ENCODE results near the gene PADI4.

PADI4 gene

DNA sequence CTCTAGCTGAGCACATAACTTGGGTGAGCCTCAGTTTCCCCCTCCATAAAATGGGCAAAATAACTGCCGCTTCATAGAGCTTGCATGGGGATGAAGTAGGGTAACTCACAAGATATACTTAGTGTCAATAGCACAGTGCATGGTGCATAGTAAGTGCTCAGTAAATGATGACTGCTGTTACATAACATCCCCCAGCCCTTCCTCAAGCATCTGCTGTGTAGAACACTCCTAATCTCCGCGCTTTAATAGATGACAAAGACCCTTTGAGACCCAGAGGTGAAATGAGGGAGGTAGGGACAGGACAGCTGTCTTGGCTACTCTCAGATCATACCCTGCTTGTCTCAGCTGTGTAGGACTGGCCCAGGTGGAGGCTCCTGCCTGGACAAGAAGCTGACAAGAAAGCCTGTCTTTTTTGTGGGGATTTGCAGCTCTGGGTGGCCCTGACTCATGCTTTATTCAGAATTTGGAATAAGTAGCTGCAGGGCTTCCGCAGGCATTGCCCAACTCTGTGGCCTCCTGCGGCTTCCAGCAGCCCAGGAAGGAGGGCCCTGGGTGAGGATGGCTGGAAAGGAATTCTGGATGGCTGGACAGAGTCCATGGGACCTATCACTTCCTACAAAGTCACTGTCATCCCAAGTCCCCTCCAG is 20.7 kb upstream of the PADI4 start:
- no peak for DNase-seq

DNA sequence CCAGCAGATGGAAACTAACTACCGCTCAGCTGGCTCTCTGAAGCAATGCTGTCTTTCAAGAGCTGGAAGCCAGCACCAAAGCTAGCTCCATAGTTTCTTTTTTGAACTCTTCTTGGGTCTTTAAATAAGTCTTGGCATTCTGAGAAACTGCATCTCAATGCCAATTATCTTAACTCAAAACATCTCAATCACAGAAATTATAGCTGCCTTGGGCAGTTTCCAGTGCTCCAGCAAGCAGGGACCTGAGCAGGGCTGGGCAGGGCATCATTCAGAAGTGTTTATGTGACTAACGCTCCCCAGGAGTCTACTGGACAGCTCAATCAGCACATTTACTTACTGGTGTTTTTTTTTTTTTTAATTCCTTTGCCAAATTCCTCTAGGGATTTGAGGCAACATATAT is 18.3 kb upstream of the PADI4 start:
- DNase-seq, result no peak

DNA sequence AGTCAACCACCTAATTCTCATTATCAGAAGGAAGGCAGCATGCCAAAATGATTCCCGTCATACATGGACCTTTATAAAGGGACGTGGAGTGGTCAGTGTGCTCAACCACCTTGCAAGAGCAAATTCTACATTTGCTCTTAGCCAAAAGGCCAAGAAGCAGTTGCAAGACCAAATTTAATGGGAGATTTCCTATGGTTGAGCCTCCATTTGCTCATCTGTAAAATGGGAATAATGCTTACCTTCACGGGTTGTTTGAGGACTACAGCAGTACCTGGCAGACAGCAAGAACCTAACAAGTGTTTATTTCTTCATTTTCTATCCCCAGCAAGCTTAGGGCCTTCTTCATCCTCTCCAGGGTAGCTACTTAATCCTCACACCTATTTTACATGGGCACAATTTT is 17.4 kb upstream of the PADI4 start:
- DNase-seq, result no peak

DNA sequence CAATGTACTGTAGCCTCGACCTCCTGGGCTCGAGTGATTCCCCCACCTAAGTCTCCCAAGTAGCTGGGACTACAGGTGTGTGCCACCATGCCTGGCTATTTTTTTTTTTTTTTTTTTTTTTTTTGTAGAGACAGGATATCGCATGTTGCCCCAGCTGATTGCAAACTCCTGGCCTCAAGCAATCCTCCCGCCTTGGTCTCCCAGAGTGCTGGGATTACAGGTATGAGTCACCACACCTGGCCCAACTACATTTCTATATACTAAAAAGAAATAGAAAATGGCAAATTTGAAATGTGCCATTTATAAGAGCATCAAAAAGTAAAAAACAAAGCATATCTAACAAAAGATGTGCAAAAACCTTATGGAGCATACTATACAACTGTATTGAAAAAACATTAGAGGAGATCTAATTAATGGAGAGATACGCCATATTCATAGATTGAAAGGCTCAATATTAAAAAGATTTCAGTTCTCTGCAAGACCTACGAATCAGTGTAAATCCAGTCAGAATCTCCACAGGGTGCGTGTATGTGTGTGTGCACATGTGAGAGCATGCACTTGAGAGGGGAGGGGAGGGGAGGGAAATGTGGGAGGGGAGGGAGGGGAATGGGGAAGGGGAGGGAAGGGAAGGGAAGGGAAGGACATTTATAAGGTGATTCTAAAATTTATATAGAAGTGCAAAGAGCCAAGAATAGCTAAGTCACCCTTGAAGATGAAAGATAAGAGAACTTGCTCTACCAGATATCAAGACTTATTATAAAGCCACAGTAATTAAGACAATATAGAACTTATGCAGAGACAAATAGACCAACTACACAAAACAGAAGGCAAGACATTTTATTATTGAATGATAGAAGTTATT is 15.5 kb upstream of the PADI4 start:
- no peak for DNase-seq

DNA sequence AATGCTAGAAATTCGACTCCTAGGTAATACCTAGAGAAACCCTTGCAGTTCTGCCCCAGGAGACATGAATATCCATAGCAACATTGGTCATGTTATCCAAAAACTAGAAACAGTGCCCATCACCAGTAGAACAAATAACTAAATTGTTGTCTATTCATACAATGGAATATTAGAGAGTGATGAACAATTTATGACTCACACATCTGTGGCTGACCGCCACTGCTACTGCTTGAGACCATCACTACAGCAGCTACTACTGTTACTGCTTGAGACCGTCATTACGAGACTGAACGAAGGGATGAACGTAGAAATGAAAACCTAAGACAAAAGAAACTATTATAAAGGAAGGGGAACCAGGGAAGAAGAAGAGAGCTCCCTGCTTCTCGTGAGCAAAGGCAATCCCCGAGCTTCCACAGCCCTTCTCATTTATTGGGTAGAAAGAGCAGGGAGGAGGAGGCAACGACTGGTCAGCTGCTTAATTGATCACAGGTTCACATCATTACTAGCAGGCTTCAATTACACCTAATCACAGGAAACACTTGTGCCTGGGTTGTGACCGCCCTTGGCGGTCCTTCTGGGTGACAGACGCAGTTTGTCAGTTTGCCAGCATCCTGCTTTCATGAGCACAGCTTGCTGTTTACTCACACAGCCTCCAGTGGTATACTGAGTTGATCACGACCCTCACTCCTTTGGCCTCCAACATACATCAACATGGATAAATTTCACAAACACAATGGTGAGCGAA is 14.1 kb upstream of the PADI4 start:
- no peak for DNase-seq

DNA sequence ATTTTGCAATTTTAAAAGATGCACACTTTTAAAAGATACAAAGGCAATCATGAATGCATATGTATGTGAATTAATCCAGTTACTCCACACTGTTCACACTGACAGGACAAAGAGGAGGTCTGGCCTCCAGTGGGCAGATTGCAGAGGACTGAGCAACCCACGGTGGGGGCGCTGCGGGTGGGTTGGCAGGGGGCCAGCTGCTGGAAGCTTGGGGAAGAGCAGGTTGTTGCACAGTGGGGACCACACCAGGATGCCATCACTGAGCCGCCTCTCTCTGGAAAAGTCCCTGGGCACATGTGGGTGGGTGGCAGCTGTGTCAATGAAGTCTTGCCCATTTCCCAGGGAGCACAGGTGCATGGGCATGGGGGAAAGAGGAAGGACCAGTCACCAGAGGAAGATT is 12.7 kb upstream of the PADI4 start:
- DNase-seq, result no peak

DNA sequence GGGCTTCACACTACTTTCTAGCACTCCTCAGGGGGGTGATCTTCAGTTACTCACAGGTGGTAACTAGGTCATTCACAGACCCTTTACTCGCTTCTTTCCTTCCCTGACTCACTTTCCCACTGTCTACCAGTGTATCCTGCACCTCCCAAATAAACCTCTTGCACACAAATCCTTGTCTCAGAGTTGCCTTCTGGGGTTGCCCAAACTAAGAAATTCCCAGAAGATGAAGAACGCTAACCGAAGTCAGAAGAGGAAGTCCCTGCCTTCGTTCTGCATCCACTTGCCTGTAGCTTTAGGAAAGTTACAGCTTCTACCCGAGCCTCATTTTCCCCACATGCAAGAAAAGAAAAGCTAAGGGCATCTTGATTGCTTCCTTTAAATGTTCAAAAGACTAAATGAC is 11.9 kb upstream of the PADI4 start:
- DNase-seq, result no peak

DNA sequence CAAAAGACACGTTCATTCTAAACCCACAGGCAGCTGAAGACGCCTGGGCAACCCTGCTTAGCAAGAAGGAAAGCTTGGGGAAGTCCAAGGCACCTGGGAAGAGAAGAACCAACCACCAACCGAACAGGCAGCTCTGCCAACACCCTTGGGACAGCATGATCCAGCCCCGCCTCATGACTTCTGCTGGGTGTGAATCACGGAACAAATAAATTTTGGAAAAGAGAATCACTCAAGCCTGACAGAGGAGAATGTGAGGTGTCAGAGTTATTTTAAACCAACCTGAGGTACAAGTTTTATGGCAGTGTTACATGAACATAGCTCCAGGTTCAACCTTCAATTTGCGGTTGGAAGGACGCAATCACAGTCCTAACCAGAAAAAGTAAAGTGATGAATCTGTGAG is 10.0 kb upstream of the PADI4 start:
- DNase-seq, result no peak

DNA sequence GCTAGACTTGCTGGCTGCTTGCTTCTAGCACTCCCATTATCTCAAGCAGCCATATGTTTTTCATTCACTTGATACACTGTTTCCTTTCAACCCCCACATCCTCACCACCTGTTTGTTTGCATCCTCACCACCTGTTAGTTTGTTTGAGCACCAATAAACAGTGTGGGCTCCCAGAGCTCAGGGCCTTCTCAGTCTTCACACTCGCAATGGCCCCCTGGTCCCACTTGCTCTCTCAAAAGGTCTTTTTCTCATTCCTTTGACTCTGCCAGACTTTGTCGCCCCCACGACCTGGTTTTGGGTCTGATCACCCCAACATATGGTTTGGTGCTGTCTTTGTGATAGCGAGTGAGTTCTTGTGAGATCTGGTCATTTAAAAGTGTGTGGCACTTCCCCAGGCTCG is 6.2 kb upstream of the PADI4 start:
- no peak for DNase-seq

DNA sequence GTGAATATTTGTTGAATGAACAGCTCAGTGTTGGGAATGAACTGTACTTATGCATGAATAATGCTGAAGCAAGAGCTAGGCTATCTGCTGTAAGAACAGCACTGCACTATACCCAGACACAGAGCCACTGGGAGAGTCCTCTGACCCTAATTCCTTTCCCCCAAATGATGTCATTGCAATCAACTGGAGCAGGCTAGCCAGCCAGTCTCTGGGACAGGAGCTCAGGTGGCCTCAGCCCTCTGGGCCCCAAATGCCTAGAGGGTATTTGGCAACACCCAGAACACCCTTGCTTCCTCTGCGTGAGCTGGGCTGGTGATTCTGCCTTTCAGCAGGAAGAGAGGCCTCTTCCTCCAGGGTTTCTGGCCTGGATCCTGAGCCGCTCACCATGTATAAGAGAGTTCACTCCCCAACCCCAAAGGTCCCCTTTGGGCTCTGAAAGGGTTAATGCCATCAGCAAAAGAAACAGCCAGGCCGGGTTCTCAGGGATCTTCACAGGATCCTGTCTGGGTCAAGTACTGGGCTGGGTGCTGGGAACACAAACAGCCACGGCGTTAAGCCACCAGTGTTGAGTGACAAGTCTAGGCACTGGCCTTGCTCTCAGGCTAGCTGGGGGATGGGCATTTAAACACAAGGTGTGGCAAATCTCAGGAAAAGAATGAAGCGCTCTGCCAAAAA is 3.7 kb upstream of the PADI4 start:
- DNase-seq, result no peak

DNA sequence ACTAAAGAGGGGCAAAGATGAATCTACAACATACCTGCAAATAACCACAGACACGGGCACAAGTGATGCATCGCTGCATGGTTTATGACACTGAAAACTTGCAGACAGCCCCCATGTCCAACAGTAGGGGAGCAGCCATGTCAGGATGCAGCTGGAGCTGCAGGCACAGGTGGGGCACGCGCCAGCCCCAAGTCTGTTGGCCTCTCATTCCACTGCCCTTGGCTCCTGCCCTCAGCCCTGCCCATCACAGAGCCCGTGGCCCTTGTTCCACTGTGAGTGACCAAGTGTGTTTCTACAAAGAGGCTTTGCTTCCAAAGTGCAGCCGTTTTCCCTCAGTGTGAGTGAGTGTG is 3.2 kb upstream of the PADI4 start:
- DNase-seq, result no peak

DNA sequence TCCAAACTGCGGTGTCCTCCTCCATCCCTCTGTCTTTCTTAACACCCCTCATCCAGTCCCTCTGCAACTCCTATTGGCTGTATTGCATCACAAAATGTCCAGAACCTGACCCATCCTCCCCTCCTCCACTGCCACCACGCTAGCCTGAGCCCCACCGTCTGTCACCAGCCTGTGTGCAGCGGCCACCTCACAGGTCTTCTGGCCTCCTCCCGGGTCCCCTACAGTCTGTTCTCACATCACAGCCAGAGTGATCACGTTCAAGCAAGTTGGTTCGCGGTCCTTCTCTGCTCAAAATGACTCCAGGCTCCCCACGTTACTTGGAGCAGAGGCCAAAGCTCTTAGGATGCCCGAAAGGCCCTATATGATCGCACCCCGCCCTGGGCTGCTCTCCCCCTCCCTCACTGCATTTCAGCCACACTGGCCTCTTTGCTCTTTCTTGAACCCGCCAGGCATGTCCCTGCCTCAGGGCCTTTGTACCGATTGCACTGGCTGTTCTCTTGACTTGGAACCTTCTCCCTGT is 2.4 kb upstream of the PADI4 start:
- DNase-seq, result no peak

DNA sequence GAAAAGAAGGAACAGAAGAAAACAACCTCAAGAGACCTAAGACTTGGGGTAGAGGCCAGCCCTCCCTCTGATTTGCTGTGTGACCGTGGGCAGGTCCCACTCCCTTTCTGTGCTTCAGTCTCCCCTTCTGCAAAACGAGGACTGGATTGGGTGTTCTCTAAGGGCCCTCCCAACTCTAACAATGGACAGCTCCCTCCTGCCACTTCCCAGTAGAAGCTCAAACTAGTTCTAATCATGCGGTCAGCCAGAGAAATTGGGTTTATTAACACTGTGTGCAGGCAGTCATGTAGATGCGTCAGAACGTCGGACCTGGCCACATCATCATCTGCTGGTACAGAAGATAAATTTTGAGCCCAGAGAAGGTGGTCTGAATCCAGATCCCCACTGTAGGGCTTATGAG is 1.6 kb upstream of the PADI4 start:
- DNase-seq, result no peak

DNA sequence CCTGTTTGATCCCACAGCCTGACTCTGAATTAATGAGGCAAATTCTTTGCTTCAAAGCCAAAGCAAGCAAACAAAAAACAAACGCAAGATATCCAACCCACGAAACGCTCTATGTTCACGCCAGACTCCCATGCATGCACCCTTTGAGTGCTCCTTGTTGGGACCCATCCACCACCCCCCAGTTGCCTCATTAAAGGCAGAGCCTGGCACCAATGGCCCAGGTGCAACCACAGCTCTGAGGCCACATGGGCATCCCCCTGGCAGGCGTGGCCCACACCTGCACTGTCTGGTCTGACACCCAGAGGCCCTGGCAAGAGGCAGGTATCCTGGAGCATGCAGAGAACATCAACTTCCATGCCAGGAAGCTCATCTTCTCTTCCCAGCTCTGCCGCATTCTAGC is 1.1 kb upstream of the PADI4 start:
- no peak for DNase-seq

DNA sequence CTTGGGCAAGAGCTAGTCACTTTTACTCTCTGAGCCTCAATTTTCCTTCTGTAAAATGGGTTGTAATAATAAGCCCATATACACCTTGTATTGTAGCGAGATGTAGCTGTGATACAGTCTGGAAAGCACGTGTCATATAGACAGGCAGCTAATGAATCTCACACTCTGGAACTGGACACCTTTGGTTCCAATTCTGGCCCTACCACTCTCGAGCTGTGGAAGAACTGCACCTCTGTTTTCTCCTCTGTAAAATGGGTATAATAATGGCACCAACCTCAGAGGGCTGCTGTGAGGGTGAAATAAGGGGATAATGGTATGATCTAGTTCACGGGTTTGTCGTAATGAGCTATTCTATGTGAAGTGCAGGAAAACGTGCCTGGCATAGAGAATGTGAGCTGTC is 668 bp upstream of the PADI4 start:
- DNase-seq, result no peak

DNA sequence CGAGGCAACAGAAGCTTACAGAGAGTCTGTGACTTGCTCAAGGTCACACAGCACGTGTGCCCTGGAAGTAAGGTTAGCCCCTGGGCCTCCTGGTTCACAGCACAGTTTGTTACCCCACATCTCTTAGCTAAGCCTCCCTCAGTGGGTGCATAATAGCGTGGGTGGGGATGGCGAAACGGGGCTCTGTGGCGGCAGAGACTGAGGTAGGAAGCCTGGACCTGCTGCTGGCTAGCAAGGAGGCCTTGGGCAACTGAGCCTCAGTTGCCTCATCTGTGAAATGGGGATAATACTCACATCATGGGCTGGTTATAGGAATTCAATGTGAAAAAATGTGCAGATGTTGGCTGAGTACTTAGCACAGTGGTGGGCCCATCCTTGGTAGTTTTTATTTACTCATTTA is 596 bp downstream of the PADI4 start:
- no peak for DNase-seq

DNA sequence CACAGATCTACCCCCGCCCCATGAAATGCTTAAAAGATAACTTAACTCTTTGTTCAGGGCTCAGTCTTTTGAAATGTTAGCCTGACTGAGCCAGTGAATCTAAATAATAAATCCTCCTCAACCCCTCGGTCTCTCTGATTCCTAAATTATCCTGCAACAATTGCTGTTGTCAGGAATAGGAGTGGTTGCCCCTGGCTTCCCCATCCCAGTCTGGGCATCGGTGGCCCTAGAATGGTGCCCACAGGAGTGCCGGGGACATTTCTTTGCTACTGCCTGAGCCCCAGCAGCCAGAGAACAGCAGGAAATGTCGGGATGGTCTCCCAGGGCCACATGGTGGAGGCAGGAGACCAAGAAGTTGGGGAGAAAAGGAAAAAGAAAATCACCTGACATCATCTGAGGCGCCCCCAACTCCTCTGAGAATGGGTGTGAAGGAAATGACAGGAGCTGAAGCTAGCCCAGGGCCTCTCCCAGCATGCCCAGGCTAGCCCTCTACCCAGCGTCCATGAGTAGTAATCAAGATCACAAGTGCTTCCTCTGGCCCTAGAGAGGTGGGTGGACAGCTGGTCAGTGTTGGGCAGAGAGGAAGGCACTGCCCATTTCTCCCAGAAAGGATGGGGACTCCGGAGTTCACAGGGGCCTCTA is 1.6 kb downstream of the PADI4 start:
- DNase-seq, result no peak

DNA sequence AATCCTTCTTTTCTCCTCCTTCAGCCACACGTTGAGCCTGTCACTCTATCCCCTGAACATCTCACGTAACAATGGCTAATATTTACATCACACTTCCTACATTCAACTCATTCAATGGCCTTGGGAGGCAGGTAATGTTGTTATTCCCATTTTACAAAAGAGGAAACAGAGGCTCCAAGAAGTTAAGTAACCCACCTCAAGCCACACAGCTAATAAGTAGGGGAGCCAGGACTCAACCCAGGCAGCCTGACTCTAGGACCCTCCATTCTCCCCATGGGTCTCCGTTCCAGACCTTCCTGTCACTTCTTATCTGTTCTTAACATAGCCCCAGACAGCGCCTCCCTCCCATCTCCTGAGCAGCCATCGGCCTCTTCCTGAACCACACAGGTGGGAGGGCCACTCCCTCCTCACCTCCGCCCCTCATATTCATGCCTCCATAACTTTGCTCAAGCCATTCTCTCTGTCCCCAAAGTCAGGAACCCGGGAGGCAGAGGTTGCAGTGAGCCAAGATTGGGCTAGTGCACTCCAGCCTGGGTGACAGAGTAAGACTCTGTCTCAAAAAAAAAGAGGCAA is 2.2 kb downstream of the PADI4 start:
- no peak for DNase-seq

DNA sequence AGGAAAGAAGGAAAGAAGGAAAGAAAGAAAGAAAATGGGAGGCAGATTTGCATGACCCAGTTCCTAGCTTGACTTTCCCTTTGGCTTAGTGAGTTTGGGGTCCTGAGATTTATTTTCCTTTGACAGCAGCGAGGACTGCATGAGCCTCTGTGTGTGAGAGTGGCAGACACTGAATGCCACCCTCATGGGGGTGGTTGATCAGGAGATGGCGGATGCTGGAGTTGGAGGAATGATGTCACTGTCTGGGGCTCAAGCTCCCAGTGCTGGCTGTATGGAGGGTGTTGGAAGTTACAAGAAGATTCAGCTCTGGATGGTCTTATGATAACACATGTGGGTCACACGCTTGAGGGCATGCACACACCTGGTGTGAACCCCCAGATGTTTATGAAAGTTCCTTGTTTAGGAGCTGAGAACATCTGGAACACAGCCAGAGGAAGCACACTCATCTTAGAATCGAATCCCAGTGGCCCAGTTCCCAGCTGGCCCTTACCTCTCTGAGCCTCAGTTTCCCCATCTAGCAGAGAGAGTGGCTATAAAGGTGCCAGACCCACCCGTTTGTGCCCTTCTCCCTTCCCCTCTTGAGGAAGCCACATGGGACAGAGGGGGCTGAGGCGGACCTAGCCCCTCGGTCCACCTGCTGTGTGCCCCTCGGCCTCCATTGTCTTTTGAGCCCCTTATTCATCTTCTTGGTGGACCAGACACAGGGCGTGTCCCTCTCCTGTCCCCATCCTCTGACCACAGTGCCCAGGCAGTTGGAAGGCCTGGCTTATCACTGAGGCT is 5.7 kb downstream of the PADI4 start:
- DNase-seq, result no peak

DNA sequence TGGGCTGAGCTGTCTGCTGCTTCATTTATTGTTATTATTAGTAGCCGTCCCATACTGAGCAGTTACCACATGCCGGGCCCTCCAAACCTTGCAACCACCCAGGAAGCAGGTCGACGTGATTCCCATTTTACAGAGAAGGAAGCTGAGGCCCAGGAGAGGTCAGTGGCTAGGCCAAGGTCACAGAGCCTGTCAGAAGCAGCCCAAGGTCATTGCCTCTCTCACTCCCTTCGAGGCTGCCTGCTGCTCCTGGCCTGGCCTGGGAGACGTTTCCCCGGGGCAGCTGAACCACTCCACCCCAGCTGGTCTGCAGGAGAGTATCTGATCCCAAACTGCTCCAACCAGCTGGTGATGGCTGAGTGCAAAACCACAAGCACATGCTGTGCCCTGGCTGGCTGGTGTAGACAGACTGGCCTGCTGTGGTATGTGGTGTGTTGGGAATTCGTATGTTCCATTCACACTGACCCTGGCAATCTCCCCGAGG is 6.5 kb downstream of the PADI4 start:
- no peak for DNase-seq

DNA sequence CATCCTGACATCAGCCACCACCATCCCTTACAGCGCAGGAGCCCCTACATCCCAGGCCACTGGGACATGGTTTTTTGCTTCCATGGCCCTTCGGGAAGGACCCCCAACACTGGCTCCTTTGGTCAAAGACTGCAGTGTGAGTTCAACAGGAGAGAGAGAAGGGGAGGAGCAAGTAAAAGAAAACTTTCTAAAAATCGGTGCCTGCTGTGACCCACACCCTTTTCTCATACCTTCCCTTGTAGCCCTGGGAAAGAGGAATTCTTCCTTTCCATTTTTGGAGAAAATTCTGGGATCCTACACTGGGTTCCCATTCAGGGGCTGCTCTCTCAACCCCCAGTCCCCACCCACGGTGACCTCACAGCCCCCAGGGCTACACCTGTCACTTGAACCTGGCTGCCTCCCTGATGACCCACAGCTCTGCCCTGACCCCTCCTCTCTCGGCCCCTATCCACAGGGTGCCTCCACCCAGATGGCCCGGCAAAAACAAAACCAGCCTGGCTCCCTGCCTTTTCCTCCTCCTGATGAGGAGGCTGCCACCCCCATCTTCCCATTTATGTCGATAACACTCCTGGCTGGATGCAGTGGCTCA is 7.6 kb downstream of the PADI4 start:
- no peak for DNase-seq
